Brain pericyte (primary cell): Measurements from ENCODE around the gene GTF2A1L.
"Not testable (repeated sequence)": the region's sequence is repeated elsewhere in the genome, so short reads cannot be mapped to it uniquely, and the experiment has no call there.

Source experiments
- DNase-seq: peaks from one replicate; pipeline ENCODE4 v3.0.0-alpha.2; 2012; ENCODE audit warnings: low read depth, low spot score

GTF2A1L gene

GRCh38 chr2:48617618-48618017 lies at the start of gene GTF2A1L:
GTF2A1L (plus strand) TSS chr2:48617856; CDS start chr2:48617875, 19 bp downstream.
- no peak for DNase-seq

GRCh38 chr2:48568547-48568946 lies 49.1 kb upstream of the GTF2A1L start:
- no peak for DNase-seq

DNA sequence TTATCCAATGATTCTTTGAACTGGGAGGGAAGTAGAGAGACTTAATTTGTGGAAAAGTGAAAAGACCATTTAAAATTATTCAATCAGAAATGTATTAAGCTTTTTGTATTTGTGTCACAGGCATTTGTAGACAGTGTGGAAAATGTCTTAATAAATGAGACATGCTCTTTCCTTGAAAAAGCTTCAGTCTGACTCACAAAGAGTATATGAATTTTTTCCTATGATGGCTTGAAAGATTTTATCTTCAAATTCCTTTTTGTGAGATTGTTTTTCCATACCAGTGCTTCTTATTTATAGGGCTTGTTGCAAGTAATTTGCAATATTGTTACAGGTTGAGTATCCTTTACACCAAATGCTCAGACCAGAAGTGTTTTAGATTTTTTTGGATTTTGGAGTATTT lies 48.2 kb upstream of the GTF2A1L start:
- DNase-seq: no peak

- DNase-seq: no peak
Observed at GRCh38 chr2:48572816-48573215, 44.8 kb upstream of the GTF2A1L start.

DNA sequence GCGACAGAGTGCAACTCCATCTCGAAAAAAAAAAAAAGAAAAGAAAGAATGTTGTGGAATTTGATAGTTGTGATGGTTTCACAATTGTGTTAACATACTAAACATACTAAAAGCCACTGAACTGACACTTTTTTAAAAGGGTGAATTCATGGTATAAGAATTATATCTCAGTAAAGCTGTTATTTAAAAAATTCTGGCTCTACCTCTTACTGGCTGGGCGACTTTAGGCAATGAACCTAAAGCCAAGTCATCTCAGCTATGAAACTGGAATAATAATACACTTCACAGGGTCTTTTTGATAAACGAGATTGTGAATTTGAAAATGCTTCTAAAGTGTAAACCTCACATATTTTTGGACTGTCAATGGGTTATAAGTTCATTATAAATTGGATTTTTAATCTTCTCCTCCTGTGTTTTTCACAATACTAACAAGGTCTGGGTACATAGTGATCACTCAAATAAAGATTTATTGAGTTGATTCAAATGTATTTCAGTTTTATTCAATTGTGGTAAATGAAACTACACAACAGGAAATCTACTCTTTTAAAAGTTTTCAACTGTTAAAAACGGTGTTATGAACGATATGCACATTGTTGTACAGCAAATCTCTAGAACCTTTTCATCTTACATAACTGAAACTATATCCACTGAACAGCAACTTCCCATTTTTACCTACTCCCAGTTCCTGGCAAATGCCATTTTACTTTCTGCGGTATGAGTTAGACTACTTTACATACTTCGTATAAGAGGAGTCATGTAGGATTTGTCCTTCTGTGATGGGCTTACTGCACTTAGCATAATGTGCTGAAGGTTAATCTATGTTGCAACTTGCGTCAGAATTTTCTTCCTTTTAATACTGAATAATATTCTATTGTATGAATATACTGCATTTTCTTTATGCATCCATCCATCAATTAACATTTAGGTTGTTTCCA lies 43.0 kb upstream of the GTF2A1L start:
- DNase-seq: no peak

DNA sequence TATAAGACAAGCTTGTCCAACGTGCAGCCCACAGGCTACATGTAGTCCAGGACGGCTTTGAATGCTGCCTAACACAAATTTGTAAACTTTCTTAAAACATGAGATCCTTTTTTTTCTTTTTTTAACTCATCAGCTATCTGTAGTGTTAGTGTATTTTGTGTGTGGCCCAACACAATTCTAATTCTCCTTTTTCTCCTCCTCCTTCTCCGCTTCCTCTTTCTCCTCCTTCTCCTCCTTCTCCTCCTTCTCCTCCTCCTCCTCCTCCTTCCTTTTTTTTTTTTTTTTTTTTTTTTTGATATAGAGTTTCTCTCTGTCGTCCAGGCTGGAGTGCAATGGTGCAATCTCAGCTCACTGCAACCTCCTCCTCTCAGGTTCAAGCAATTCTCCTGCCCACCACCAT lies 39.3 kb upstream of the GTF2A1L start:
- no peak for DNase-seq

- no peak for DNase-seq
Observed at GRCh38 chr2:48583961-48584360, 33.7 kb upstream of the GTF2A1L start.

DNA sequence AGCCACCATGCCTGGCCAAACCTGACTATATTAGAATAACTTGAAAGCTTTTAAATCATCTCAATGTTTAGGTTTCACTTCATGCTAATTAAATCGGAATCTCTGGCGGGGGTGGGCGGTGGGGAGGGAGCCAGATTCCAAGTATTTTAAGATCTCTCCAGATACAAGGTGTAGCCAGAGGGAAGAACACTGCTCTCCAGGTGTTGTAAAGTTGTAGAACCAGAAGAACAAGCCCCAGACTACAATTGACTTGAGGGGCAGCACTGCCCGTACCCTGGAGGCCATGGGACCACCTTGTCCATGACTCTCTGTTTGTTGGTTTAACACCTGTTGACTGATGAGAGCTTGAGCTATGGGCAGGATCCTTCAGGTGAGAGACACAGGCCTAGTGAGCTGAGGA lies 33.1 kb upstream of the GTF2A1L start:
- no peak for DNase-seq

DNA sequence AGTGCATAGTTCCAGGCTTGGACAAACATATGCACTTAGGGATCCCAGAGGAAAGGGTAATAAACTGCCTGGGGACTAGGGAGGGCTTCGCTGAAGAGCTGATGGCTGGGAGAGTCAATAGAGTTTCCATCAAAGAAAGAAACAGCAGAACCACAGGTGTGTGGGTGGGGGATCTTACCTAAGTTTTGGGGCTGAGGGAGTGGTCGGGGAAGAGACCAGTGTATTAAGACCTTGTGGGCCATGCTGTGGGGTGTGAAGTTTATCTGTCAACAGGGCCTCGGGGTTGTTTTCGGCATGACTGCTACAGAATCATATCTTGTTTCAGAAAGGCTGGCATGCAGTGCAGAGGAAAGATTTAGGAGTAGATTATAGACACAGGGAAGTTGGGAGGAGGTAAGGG lies 31.2 kb upstream of the GTF2A1L start:
- no peak for DNase-seq

- DNase-seq: no peak
Observed at GRCh38 chr2:48587560-48587959, 30.1 kb upstream of the GTF2A1L start.

- DNase-seq: no peak
Observed at GRCh38 chr2:48587961-48588360, 29.7 kb upstream of the GTF2A1L start.

DNA sequence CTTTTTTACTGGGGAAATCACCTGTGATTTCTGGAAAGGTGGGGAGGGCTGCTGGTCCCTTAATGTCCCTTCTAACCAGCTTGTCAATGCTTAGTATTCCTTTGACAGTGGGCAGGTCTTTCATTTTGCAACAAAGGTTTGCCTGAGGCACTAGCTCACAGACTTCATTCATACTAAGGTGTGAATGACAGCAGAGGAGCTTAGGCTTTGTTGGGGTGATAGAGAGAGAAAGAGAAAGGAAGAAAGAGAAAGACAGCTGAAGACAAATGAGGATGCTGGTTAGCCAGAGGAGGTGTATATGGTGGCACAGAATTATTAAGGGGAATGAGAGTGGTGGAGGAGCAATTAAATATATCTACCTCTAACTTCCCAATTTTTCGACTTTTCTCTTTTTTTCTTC lies 28.9 kb upstream of the GTF2A1L start:
- DNase-seq: no peak

DNA sequence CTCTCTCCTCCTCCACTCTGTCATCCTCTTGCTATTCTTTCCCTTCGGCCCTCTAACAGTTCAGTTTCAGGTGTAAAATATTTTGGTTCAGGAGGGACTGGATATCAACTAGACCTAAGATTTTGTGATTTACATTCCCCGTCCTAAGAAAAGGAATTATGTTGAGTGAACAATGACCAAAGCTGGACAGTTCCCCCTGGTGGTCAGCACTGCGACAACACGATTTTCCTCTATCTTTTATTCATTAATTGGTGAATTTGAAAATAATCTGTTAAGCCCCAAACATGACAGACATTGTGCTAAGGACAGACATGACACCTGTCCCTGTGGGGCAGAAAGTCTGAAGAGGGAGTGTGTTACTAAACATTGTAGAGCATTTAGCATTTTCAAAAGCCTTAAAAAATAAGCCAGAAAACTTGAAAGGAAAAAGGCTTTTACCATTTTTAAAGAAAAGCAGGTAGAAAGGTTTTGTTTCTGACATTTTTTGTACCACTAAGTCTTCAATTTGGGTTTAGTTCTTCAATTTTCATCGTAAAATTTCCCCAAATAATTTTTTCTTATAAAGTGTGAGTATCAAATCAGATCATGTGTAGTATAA lies 28.4 kb upstream of the GTF2A1L start:
- DNase-seq: no peak

DNA sequence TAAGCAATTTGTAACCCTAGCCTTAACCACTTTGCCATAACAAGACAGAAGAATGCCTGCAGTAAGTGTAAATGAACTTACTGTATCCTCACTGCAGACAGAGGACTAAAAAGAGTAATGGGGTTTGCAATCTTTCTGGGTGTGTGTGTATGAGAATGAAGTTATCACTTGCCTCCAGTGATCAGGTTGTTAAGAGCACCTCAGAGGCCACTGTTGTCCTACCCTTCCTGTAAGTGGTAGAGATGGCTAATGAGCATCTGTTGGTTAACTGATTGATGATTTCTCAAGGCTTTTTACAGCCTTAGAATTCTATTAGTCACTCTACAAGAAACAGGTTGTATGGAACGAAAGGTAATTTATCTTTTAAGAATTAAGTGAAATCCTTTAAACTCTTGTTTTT lies 27.6 kb upstream of the GTF2A1L start:
- DNase-seq: no peak

- no peak for DNase-seq
Observed at GRCh38 chr2:48592067-48592466, 25.6 kb upstream of the GTF2A1L start.

GRCh38 chr2:48596751-48597150 lies 20.9 kb upstream of the GTF2A1L start:
- DNase-seq: not testable (repeated sequence)

- DNase-seq: no peak
Observed at GRCh38 chr2:48597492-48597891, 20.2 kb upstream of the GTF2A1L start.

DNA sequence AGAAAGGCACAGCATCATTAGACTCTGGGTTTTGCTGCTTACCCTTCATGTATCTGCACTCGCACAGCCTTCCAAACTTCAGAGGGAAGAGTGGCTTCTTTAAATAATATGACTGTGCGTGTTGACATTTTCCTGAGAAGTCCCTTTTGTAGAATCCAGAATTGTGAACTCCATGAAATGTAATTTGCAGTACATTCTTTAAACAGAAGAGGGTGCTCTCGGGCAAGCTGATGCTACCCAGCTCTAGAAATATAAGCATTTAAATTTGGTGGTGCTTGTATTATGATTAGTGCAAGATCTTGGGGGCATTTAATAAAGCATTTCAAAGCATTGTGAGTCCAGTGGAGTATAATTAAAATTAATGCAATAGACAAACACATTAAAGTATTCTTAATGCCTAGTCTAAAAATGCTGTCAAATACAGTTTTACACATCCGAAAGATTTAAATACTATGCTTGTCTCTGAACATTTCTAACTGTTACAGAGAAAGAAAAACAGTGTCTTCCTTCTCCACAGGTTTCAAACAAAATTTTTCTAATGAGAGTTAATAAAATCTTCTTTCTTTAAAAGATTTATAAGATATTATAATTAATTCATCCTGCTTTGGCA lies 17.3 kb upstream of the GTF2A1L start:
- DNase-seq: no peak

- DNase-seq: no peak
Observed at GRCh38 chr2:48600917-48601316, 16.7 kb upstream of the GTF2A1L start.

GRCh38 chr2:48601349-48601748 lies 16.3 kb upstream of the GTF2A1L start:
- DNase-seq: no peak

DNA sequence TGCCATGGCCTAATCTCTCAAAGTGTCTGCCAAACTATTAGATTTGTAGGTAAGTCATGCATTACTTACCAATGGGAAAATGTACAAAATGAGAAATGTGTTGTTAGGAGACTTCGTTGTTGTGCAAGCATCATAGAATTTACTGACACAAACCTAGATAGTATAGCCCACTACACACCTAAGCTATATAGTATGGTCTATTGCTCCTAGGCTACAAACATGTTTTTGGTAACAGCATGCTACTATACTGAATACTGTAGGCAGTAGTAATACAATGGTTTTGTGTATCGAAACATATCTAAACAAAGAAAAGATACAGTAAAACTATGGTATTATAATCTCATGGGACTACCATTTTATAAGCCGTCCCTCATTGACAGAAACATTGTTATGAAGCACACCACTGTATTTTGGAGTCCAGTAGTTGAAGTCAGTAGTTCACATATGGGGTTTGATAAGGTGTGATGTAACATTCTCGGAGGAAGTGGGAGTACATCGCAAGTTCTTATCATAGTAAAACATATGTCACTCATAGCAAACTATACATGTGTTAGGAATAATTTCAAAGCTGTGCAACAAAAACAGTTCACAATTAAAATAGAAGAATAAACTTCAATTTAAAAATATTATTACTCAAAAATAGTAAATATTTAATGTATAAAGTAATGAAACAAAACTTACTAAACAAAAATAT lies 12.0 kb upstream of the GTF2A1L start:
- no peak for DNase-seq
